H1 (cell line): ENCODE results near the gene MNAT1. TPM values are rescaled to one million over a fixed set of nuclear protein-coding genes. Genes with fewer than 3 reads are reported as not detected.

Source experiments
- CTCF ChIA-PET: fragments of 300-600 bp; sonication (Branson Sonifier 250); formaldehyde crosslinking; loops from one replicate; lab custom pipeline; 2021; ENCODE audit not compliant: partially characterized antibody; lab: Charles Lee
- POLR2A ChIA-PET: fragments of 300-600 bp; sonication (Branson Sonifier 250); formaldehyde crosslinking; loops from one replicate; lab custom pipeline; 2021; ENCODE audit warnings: inconsistent platforms; ENCODE audit not compliant: partially characterized antibody; lab: Charles Lee
- DNase-seq, 2 experiments: peaks; one replicate each; pipeline versions ENCODE4 v3.0.0 to v3.0.0-alpha.2; 2010 to 2022; ENCODE audit warnings: low spot score in 2 of 2, low read depth in 1 of 2, mixed read lengths in 1 of 2
- FAIRE-seq: peaks from 2 replicates; lab custom pipeline; 2011; peaks lifted over from hg19 to GRCh38; lab: Jason Lieb, UNC
- H2AFZ ChIP-seq: 2 replicates; pipeline ENCODE4 v1.8.1; 2012; ENCODE audit warnings: low read length, inconsistent platforms
- H2AK5ac ChIP-seq: 2 replicates; pipeline ENCODE4 v1.6.1; 2013; ENCODE audit warnings: low read depth, low read length
- H2BK120ac ChIP-seq: replicated peaks from 2 replicates; pipeline ENCODE3; 2013; ENCODE audit warnings: low read depth, low read length, inconsistent platforms
- H2BK12ac ChIP-seq: 2 replicates; pipeline ENCODE4 v1.6.1; 2013; ENCODE audit warnings: low read depth, low read length
- H2BK15ac ChIP-seq: 2 replicates; pipeline ENCODE4 v1.6.1; 2013; ENCODE audit warnings: low read length
- H2BK20ac ChIP-seq: 2 replicates; pipeline ENCODE4 v1.6.1; 2013; ENCODE audit warnings: low read length
- H2BK5ac ChIP-seq: 2 replicates; pipeline ENCODE4 v1.6.1; 2013; ENCODE audit warnings: low read depth, low read length
- H3K14ac ChIP-seq: 2 replicates; pipeline ENCODE4 v1.6.1; 2013; ENCODE audit warnings: inconsistent platforms; ENCODE audit not compliant: insufficient read length
- H3K18ac ChIP-seq: 2 replicates; pipeline ENCODE4 v1.6.1; 2013; ENCODE audit warnings: low read length; ENCODE audit errors: extremely low read depth
- H3K23ac ChIP-seq: 2 replicates; pipeline ENCODE4 v1.6.1; 2013; ENCODE audit warnings: inconsistent platforms; ENCODE audit not compliant: insufficient read length
- H3K23me2 ChIP-seq: 2 replicates; pipeline ENCODE4 v1.6.1; 2013; ENCODE audit warnings: low read depth, low read length
- H3K27ac ChIP-seq: 2 replicates; pipeline ENCODE4 v1.6.1; 2011; ENCODE audit warnings: low read depth, low read length, inconsistent platforms
- H3K27me3 ChIP-seq, 4 experiments: replicated peaks in 1 of 4; 1 replicate in 1 of 4; 2 replicates in 3 of 4; pipeline versions ENCODE4 v1.6.1 to v1.8.1; 2011 to 2013; ENCODE audit warnings: low read length in 3 of 4, mild to moderate bottlenecking in 3 of 4, inconsistent platforms in 2 of 4, mixed read lengths in 2 of 4, moderate library complexity in 1 of 4; ENCODE audit not compliant: control insufficient read depth in 3 of 4, insufficient read depth in 3 of 4; ENCODE audit errors: extremely low read depth in 1 of 4
- H3K36me3 ChIP-seq, 4 experiments: 2 replicates each; pipeline versions ENCODE4 v1.6.1 to v1.8.1; 2011 to 2013; ENCODE audit warnings: mild to moderate bottlenecking in 4 of 4, low read length in 3 of 4, moderate library complexity in 2 of 4, control low read depth in 1 of 4, inconsistent platforms in 1 of 4; ENCODE audit not compliant: insufficient read depth in 4 of 4, control insufficient read depth in 2 of 4
- H3K4ac ChIP-seq: replicated peaks from 2 replicates; pipeline ENCODE3; 2013; ENCODE audit warnings: low read length, low read depth, mixed read lengths, inconsistent platforms; ENCODE audit not compliant: insufficient read length
- H3K4me1 ChIP-seq, 4 experiments: replicated peaks in 1 of 4; 1 replicate in 1 of 4; 2 replicates in 3 of 4; pipeline versions ENCODE4 v1.6.1 to v1.8.1; 2011 to 2013; ENCODE audit warnings: low read length in 3 of 4, inconsistent platforms in 2 of 4, mixed read lengths in 1 of 4; ENCODE audit not compliant: insufficient read depth in 4 of 4, control insufficient read depth in 3 of 4
- H3K4me2 ChIP-seq, 2 experiments: 2 replicates each; pipeline versions ENCODE4 v1.6.1 to v1.8.1; 2011 to 2013; ENCODE audit warnings: low read depth in 2 of 2, low read length in 2 of 2, control low read depth in 1 of 2, inconsistent platforms in 1 of 2, mild to moderate bottlenecking in 1 of 2; ENCODE audit not compliant: insufficient read depth in 1 of 2
- H3K4me3 ChIP-seq, 4 experiments: fragments of 200-600, 300-600 bp in 1 of 4; sonication (generic), shearing (Covaris generic), sonication (Bioruptor Twin) in 1 of 4; 2 replicates each; pipeline versions ENCODE4 v1.5.1 to v1.8.1; 2011 to 2016; ENCODE audit warnings: low read length in 4 of 4, low read depth in 3 of 4, control low read depth in 2 of 4, inconsistent platforms in 2 of 4, mild to moderate bottlenecking in 2 of 4, mixed read lengths in 1 of 4, moderate library complexity in 1 of 4; ENCODE audit not compliant: insufficient read depth in 2 of 4; ENCODE audit errors: extremely low read depth in 1 of 4
- H3K56ac ChIP-seq: replicated peaks from 2 replicates; pipeline ENCODE3; 2013; ENCODE audit warnings: low read depth, mild to moderate bottlenecking, mixed read lengths, low read length, inconsistent platforms; ENCODE audit not compliant: insufficient read length
- H3K79me1 ChIP-seq: 2 replicates; pipeline ENCODE4 v1.6.1; 2013; ENCODE audit warnings: low read depth, low read length, control low read depth
- H3K79me2 ChIP-seq, 2 experiments: 2 replicates each; pipeline versions ENCODE4 v1.6.1 to v1.8.1; 2012 to 2013; ENCODE audit warnings: low read length in 2 of 2, mild to moderate bottlenecking in 2 of 2, inconsistent platforms in 1 of 2; ENCODE audit not compliant: insufficient read depth in 2 of 2, control insufficient read depth in 1 of 2
- H3K9ac ChIP-seq, 4 experiments: replicated peaks in 1 of 4; 1 replicate in 1 of 4; 2 replicates in 3 of 4; pipeline versions ENCODE4 v1.6.1 to v1.8.1; 2011 to 2013; ENCODE audit warnings: low read depth in 3 of 4, low read length in 3 of 4, control low read depth in 2 of 4, mild to moderate bottlenecking in 2 of 4, moderate library complexity in 2 of 4, inconsistent platforms in 1 of 4; ENCODE audit errors: extremely low read depth in 1 of 4
- H3K9me3 ChIP-seq, 2 experiments: 2 replicates each; pipeline versions ENCODE4 v1.6.1 to v1.8.1; 2012 to 2013; ENCODE audit warnings: mild to moderate bottlenecking in 2 of 2, moderate library complexity in 2 of 2, control low read depth in 1 of 2, inconsistent platforms in 1 of 2, low read depth in 1 of 2, low read length in 1 of 2, mixed read lengths in 1 of 2; ENCODE audit not compliant: insufficient read depth in 2 of 2
- H4K20me1 ChIP-seq, 2 experiments: replicated peaks in 1 of 2; 2 replicates each; pipeline versions ENCODE3 to v1.8.1; 2011 to 2013; ENCODE audit warnings: inconsistent platforms in 2 of 2, low read length in 2 of 2, mild to moderate bottlenecking in 1 of 2; ENCODE audit not compliant: insufficient read depth in 2 of 2, control insufficient read depth in 1 of 2
- H4K5ac ChIP-seq: 2 replicates; pipeline ENCODE4 v1.6.1; 2013; ENCODE audit warnings: low read length, low read depth, mixed read lengths, inconsistent platforms; ENCODE audit not compliant: insufficient read length
- H4K8ac ChIP-seq: 2 replicates; pipeline ENCODE4 v1.8.0; 2013; ENCODE audit warnings: mild to moderate bottlenecking, moderate library complexity, low read length, inconsistent platforms; ENCODE audit not compliant: insufficient read depth; ENCODE audit errors: extremely low read depth
- H4K91ac ChIP-seq: replicated peaks from 2 replicates; pipeline ENCODE3; 2013; ENCODE audit warnings: low read length, mixed read lengths, inconsistent platforms; ENCODE audit not compliant: insufficient read length
- CEBPB ChIP-seq: IDR thresholded peaks from 2 replicates; pipeline ENCODE4 v1.6.1; 2012; ENCODE audit warnings: low read depth, low read length
- CHD1 ChIP-seq: IDR thresholded peaks from 2 replicates; pipeline ENCODE4 v1.6.1; 2012; ENCODE audit warnings: low read depth, low read length, improper control_type of control experiment
- CREB1 ChIP-seq: IDR thresholded peaks from 2 replicates; pipeline ENCODE4 v1.6.1; 2012; ENCODE audit warnings: inconsistent platforms
- ZNF274 ChIP-seq: IDR thresholded peaks from 2 replicates; pipeline ENCODE4 v1.7.0; 2012; ENCODE audit warnings: low read length, borderline replicate concordance; ENCODE audit errors: extremely low read depth
- WGBS, 2 experiments: shearing (Covaris generic) in 1 of 2; methylation state at CpG; one replicate each; pipeline versions ENCODE4 v1.1.6 to v1.1.7; 2013 to 2015; ENCODE audit warnings: low lambda C conversion rate in 2 of 2, mixed read lengths in 2 of 2, inconsistent platforms in 1 of 2, low coverage in 1 of 2, missing lambda C conversion rate in 1 of 2; ENCODE audit not compliant: insufficient replicate concordance in 2 of 2, insufficient coverage in 1 of 2, insufficient read length in 1 of 2; ENCODE audit errors: extremely low coverage in 1 of 2, missing lambda C conversion rate in 1 of 2; 5-methylcytosine and 5-hydroxymethylcytosine counted together
- polyA plus RNA-seq, 7 experiments: library from polyadenylated mRNA; depleted of rRNA in 3 of 7; stranded (reverse) in 5 of 7; unstranded in 2 of 7; fragments of >200 nt in 5 of 7; fragments of 200-250 nt in 2 of 7; gene quantifications; 1 replicate in 5 of 7; 2 replicates in 1 of 7; 4 replicates in 1 of 7; pipeline versions ENCODE4 v1.2.1 to v1.2.3, GENCODE V29; 2011 to 2013; ENCODE audit warnings: missing spikeins in 2 of 7, mixed read lengths in 2 of 7
- total RNA-seq: library from RNA; stranded (reverse); fragmentation: NEBNext Ultra II Directional; extraction: Animal tissue kit (Norgen Biotek cat#: 25700); gene quantifications from 2 replicates; pipeline ENCODE4 v1.2.1, GENCODE V29; 2021

Gene MNAT1
- total and polyA plus RNA-seq, 2 of the 8 experiments (the other 6 are each of a cell fraction or from before 2014, with no cell fraction given) = 34.7 to 52.1 TPM

DNA sequence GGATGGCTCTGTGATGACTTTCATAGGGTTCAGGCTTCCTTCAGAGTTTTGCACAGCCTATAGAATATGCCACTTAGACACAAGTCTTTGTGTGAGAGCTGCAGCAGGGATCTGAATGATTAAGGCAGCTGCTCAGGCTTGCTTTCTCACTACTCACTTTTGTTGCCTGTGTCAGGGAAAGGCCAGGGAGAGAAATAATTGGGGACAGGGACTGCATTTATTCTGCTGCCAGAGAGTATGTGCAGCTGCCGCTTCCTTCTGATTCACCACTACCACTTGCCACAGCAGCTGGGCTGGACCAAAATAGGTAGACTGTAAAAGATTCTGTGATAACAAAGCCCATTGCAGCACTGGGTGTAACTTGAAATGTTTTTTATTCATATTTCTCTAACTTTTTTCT is 196.7 kb downstream of the MNAT1 start:
- Histone ChIP-seq H3K27ac (no peak overlapping the region), H3K4ac (no peak overlapping the region), H3K9ac (no peak overlapping the region), H3K56ac (no peak overlapping the region), H3K27me3 (no peaks in the 10 kb centered on the region), H3K79me1 (no peaks in the 10 kb centered on the region), H3K4me3 (no peak overlapping the region), H2BK20ac (no peak overlapping the region), H2BK12ac (no peak overlapping the region), H3K23ac (no peak overlapping the region), H2AK5ac (no peak overlapping the region), H4K91ac (no peak overlapping the region), H2BK120ac (no peak overlapping the region), H3K18ac (no peak overlapping the region), H2AFZ (no peak overlapping the region), H4K5ac (no peak overlapping the region), H3K23me2 (no peaks in the 10 kb centered on the region), H3K14ac (no peak overlapping the region), H3K79me2 (no peaks in the 10 kb centered on the region), H4K8ac (peak overlapping the region; percentile 29; the same call in 1 of the 2 replicates), H3K4me2 (no peak overlapping the region), H3K4me1 (no peaks in the 10 kb centered on the region), H3K36me3 (no peaks in the 10 kb centered on the region), H3K9me3 (no peaks in the 10 kb centered on the region), H2BK15ac (no peak overlapping the region), H2BK5ac (no peak overlapping the region), H4K20me1 (no peaks in the 10 kb centered on the region)
- CTCF ChIA-PET = interaction anchor here (0.6 kb wide), 1 partner anchor 352 kb away, joined by 3 read pairs; no protein-coding TSS in a partner anchor
- POLR2A ChIA-PET = no interaction called here
- WGBS, 2 experiments = 80% methylated on average over 1 of the region's 1 CpG; no CpG with 5 or more reads in 1 of the 2 experiments
- TF ChIP-seq CREB1 (no peak), CEBPB (no peak), ZNF274 (no peak), CHD1 (no peak)
- DNase-seq = no peak
- FAIRE-seq = no peak
